ENCODE results near the gene GGTLC2.
A peak's percentile ranks its signal among the peaks of the same experiment; 100 is the strongest.

GGTLC2 gene

DNA sequence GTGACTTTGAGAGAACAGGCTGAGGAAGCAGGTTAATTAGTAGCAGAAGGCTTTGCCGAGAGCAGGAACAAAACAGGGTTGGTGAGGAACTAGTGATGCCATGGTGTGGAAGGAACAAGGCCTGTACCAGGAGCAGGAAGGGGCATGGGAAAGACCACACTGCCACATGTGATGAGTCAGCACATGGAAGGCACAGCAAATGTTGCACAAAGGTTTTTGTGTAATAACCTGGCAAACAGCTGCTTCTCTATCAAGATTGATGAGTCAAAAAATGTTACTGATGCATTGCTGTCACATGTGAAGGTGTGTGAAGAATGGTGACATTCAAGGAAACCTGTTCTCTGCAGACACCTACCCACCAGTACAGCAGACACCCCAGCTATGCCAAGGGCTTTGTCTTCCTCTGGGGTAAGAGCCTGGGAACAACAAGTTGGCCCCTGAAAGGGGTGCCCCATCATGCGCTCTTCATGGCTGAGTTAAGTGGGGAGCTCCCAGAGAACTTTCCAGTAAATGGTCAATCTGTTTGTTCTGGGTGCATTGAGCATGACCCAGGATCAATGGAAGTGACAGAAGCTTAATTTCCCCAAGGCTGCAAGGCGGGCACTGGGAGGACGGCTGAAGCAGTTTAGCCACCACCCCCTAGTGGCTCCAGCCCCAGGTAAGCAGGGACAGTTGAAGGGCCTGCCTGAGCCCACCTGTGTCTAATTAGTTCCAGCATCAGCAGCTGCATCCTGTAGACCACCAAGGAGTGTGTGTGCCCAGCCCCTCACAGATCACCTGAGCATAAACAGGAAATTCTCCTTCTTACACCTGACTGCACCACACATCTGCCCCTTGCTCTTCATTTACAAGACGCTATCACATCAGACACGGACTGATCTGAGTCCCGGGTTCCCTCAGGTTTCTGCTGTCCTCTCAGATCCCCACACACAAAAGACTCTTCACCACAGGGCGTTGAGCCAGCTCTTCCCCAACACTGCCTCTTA lies 47.6 kb downstream of the GGTLC2 start:
- no peak for DNase-seq (ENCODE audit: low read depth in 2 of 2)

DNA sequence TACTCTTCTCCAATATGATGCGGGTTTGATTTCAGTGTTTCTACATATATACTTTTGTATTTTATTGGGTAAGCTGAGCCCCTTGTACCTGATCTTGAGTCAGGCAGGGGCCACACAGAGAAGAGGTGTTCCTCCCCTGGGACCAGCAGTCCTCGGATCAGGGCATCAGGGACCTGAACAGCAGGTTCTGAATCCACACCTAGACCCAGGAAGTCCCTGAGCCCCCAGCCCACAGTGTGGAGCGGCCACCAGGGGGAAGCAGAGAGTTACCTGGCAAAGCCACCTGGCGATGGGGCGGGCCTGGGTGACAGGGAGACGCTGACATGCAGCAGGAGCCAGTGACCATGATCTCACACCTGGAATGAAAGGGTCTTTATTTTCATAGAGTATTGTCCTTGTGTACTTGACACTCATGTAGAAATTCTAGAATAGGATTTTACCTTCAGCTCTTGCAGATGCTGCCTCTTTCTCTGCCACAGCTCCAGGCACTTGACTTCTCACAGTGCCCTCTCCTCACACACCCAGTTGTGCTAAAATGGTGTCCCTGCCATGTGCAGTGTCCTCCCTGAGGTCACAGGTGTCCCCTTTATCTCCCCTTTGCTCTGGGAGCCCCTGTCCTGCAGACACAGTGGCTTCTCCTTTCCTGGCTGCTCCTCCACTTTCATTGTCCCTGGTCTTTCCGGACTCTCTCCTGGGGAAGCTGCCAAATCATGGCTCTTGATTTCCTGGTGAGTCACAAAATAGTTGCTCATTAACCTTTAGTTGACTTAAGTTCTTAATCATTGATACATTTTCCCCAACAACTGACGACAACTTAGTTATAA lies 48.5 kb downstream of the GGTLC2 start:
- peak; percentile 24 to 57 for DNase-seq (ENCODE audit: low read depth in 2 of 2)

DNA sequence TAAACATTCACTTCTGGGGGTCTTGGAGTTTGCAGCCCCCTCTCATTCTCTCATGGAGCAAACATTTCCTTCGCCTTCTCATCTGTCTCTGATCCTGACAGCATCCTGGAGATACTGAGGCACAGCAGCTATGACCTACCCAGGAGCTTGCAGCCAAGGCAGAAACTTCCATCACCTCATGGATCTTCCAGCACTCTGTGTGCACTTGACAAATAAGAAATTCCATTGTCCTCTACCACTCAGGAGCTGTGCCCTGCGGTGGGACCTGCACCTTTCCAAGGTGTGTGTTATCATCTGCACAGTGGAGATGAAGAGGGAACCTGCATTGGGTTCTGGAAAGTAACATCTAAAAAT lies 49.1 kb downstream of the GGTLC2 start:
- no peak for DNase-seq (ENCODE audit: low read depth in 2 of 2)

DNA sequence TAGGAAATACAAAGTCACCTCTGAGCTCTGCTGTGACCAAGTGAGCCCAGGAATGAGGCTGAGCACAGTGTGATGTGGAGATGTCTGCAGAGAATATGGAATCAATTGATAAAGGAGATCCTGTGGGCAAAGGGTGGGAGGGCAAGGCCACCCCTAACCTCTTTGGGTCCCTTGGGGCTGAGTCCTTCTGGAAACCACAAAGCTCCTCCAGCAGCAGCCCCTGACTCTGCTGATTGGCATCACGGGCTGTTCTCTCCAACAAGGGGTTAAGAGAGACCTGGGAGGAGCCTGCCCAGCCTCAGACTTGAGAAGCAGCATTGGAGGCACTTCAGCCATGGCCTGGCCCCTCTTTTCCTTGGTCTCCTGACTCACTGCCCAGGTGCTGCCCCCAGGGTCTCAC lies 49.7 kb downstream of the GGTLC2 start:
- no peak for DNase-seq (ENCODE audit: low read depth in 2 of 2)

DNA sequence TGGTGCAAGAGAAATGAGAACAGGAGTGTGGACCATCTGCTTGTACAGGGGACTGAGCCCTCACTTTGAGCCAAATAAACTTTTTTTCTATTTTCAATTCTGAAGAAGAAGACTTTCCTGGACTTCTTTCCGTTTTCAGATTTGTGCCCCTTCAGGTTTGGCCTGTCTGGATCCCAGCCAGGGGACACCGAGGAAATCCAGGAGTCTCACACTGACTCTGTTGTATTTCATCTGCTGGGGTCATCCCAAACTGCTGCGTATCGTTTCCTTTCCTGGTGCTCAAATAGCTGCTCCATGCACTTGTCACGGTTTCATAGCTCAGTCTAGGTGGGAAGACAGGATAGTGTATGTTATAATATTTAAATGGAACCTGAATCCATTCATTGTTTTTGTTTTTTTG lies 51.7 kb downstream of the GGTLC2 start:
- no peak for DNase-seq (ENCODE audit: low read depth in 2 of 2)
